Stimulated activated CD4-positive, alpha-beta T cell treated with anti-CD3 and anti-CD28 coated beads, Interleukin-4, amount 100 ng/mL, for 4 hours (primary cell): ENCODE data around the gene P2RY12.

Experiments
- DNase-seq, 2 experiments: peaks; one replicate each; pipeline ENCODE4 v3.0.0-alpha.2; 2020

The P2RY12 gene

GRCh38 chr3:151305060-151305774 lies 79.3 kb downstream of the P2RY12 start:
- peak in 1 of 2 experiments; percentile 10 for DNase-seq

GRCh38 chr3:151303751-151304150 lies 80.8 kb downstream of the P2RY12 start:
- no peak for DNase-seq

GRCh38 chr3:151301787-151302186 lies 82.8 kb downstream of the P2RY12 start:
- no peak for DNase-seq

GRCh38 chr3:151300539-151300938 lies 84.0 kb downstream of the P2RY12 start:
- no peak for DNase-seq

- DNase-seq: no peak
Observed at GRCh38 chr3:151299006-151299405, 85.5 kb downstream of the P2RY12 start.

- no peak for DNase-seq
Observed at GRCh38 chr3:151297429-151297828, 87.1 kb downstream of the P2RY12 start.

- DNase-seq: no peak
Observed at GRCh38 chr3:151296226-151296625, 88.3 kb downstream of the P2RY12 start.

- DNase-seq: no peak
Observed at GRCh38 chr3:151293127-151293526, 91.4 kb downstream of the P2RY12 start.

- DNase-seq: no peak
Observed at GRCh38 chr3:151290673-151291072, 93.9 kb downstream of the P2RY12 start.

- DNase-seq: no peak
Observed at GRCh38 chr3:151289445-151289844, 95.1 kb downstream of the P2RY12 start.
